NT2/D1 (cell line): Measurements from ENCODE around the gene UGT1A9.

Experiments
- DNase-seq: peaks from one replicate; pipeline ENCODE4 v3.0.0-alpha.2; 2011; ENCODE audit warnings: low read depth, low spot score
- H3K27me3 ChIP-seq: 2 replicates; pipeline ENCODE4 v1.6.0; 2011; ENCODE audit warnings: mild to moderate bottlenecking; ENCODE audit not compliant: insufficient read length, insufficient read depth
- H3K36me3 ChIP-seq: 2 replicates; pipeline ENCODE4 v1.6.1; 2011; ENCODE audit warnings: mild to moderate bottlenecking, low read length, mixed read lengths; ENCODE audit not compliant: insufficient read depth, insufficient read length
- H3K4me1 ChIP-seq: 2 replicates; pipeline ENCODE4 v1.5.1; 2011; ENCODE audit not compliant: insufficient read depth, insufficient read length
- H3K4me3 ChIP-seq: 2 replicates; pipeline ENCODE4 v1.5.1; 2011; ENCODE audit warnings: low read depth; ENCODE audit not compliant: insufficient read length
- H3K9ac ChIP-seq: 2 replicates; pipeline ENCODE4 v1.6.0; 2011; ENCODE audit warnings: low read depth; ENCODE audit not compliant: insufficient read length
- H3K9me3 ChIP-seq: 2 replicates; pipeline ENCODE4 v1.5.1; 2011; ENCODE audit warnings: mild to moderate bottlenecking, low read length; ENCODE audit not compliant: insufficient read depth
- SUZ12 ChIP-seq: IDR thresholded peaks from 2 replicates; pipeline ENCODE4 v1.6.1; 2011; ENCODE audit not compliant: insufficient read length, insufficient read depth; ENCODE audit errors: extremely low read depth
- YY1 ChIP-seq: IDR thresholded peaks from 2 replicates; pipeline ENCODE4 v1.6.1; 2011; ENCODE audit not compliant: insufficient read length, insufficient read depth
- ZNF274 ChIP-seq: IDR thresholded peaks from 2 replicates; pipeline ENCODE4 v1.6.1; 2011; ENCODE audit warnings: mild to moderate bottlenecking, low read depth, low read length

Gene UGT1A9

DNA sequence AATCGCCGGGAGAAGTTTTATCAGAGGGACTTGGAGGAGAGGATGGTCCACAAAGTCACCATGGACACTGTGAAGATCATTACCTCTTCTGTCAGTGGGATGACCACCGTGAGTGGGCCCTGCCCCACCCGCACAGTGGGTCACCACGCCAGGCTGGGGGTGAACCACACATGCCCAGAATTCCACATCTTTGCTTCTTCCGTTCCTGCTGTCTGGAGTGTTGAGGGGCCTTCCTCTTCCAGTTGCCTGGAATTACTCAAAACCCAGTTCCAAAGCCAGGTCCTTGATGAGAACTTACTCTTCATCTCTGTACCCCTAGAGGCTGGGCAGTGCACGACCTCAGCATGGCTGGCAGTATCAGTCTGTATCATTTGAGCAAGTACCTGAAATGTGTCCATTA, 128.5 kb downstream of the UGT1A9 start:
- DNase-seq = no peak
- Histone ChIP-seq H3K36me3 (no peaks in the 10 kb centered on the region), H3K4me1 (peaks cover 3% of the 10 kb centered on the region), H3K27me3 (peaks cover 4% of the 10 kb centered on the region), H3K9ac (no peak overlapping the region), H3K4me3 (no peak overlapping the region), H3K9me3 (no peaks in the 10 kb centered on the region)
- TF ChIP-seq ZNF274 = no peak
- no peak for TF ChIP-seq SUZ12
- TF ChIP-seq YY1 = no peak

- H3K36me3 ChIP-seq = no peaks in the 10 kb centered on the region
- no peaks in the 10 kb centered on the region; the same call in 1 of the 2 replicates for H3K9me3 ChIP-seq
- H3K4me1 ChIP-seq = peaks cover 3% of the 10 kb centered on the region
- TF ChIP-seq SUZ12 (no peak), YY1 (no peak)
- peaks cover 4% of the 10 kb centered on the region for H3K27me3 ChIP-seq
- no peak for DNase-seq
- no peak overlapping the region for H3K9ac ChIP-seq
- no peak overlapping the region for H3K4me3 ChIP-seq
These were observed 129.8 kb downstream of the UGT1A9 start for GRCh38 chr2:233801357-233802131.

DNA sequence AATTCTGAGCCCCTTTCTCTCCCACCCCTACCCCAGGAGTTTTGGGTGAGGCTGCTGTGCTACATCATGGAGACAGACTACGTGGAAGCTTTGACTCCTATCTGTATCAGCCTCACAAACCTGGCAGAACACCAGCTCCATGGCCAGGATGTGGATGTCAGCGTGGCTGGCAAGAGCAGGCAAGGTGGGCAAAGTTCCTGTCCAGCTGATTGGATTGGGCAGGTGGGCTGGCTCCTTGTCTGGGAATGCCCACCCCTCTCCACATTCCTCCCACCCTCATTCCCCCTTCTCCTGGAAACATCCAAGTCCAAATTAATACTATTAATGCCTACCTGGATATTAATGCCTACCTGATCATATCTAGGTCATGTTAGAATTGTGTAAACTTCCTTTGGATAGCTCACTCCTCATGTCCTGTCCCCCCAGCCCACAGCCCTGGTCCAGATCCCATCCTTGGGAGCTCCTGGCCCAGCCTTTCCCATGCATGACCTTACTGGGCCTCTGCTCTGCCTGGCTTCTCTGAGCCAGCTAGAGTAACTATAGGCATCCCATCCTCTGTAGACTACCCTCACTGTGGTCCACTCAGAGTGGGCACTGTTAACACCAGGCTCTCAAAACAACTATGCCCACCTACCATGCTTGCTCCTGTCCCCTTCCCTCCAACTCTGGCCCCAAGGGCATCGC, 130.6 kb downstream of the UGT1A9 start:
- no peak overlapping the region for H3K4me3 ChIP-seq
- peaks cover 4% of the 10 kb centered on the region for H3K27me3 ChIP-seq
- H3K4me1 ChIP-seq = peaks cover 3% of the 10 kb centered on the region
- no peaks in the 10 kb centered on the region; the same call in 1 of the 2 replicates for H3K9me3 ChIP-seq
- DNase-seq = no peak
- no peak for TF ChIP-seq SUZ12
- H3K36me3 ChIP-seq = no peaks in the 10 kb centered on the region
- no peak overlapping the region for H3K9ac ChIP-seq

- Histone ChIP-seq H3K4me3 (no peak overlapping the region), H3K27me3 (peaks cover 4% of the 10 kb centered on the region), H3K4me1 (peaks cover 3% of the 10 kb centered on the region), H3K9ac (no peak overlapping the region), H3K36me3 (no peaks in the 10 kb centered on the region), H3K9me3 (no peaks in the 10 kb centered on the region; the same call in 1 of the 2 replicates)
- no peak for DNase-seq
- no peak for TF ChIP-seq YY1
- TF ChIP-seq SUZ12 = no peak
These were observed 131.7 kb downstream of the UGT1A9 start for GRCh38 chr2:233803292-233803911.

DNA sequence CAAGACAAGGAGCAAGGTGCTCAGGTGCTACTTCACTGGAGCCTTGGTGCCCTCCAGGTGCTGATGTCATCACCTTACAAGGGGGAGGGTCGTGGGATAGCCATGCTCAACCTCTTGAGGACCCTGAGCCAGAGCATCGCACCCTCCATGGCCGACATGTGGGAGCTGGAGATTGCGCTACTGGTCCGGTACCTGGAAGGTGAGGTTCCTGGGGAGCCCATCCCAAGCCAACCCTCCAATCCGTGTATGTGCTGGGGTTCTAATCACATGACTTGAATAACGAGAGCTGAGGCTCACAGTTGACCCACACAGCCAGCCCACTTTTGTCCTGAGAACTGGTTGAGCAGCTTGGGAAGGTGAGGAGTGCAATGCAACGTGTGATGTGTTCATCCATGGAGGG, 132.3 kb downstream of the UGT1A9 start:
- H3K36me3 ChIP-seq = no peaks in the 10 kb centered on the region
- DNase-seq = no peak
- TF ChIP-seq SUZ12 (no peak), ZNF274 (no peak)
- H3K9ac ChIP-seq = no peak overlapping the region
- H3K27me3 ChIP-seq = peaks cover 4% of the 10 kb centered on the region
- H3K4me1 ChIP-seq = peaks cover 3% of the 10 kb centered on the region
- no peak overlapping the region for H3K4me3 ChIP-seq
- no peaks in the 10 kb centered on the region; the same call in 1 of the 2 replicates for H3K9me3 ChIP-seq

DNA sequence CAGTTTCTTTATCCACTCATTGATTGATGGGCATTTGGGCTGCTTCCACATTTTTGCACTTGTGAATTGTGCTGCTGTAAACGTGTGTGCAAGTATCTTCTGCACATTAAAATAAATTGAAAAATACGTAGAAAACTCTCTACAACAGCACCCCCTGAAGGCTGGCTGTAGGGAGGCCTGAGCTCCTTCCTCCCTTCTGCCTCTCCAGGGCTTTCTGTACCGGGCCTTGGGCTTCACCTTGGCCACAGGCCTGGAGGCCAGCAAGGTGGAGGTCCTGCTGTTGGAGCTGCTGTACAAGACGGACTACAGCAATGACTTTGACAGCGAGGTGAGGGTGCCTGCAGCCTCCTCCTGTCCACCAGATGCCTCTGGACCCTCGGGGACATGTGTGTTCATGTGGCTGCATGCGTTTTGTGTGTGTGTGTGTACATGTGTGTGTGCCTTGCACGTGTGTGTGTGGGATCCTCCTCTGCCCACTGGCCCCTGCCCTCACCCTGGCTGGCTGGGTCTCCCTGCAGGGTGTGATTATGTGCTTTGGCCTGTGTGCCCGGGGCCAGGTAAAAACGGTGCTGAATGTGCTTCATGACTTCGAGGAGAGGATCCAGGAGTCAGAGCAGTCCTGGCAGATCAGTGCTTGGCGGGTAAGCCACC, 135.6 kb downstream of the UGT1A9 start:
- H3K27me3 ChIP-seq = peaks cover 4% of the 10 kb centered on the region
- no peaks in the 10 kb centered on the region for H3K36me3 ChIP-seq
- H3K4me3 ChIP-seq = no peak overlapping the region
- no peak for TF ChIP-seq SUZ12
- no peak for TF ChIP-seq YY1
- TF ChIP-seq ZNF274 = no peak
- no peaks in the 10 kb centered on the region; the same call in 1 of the 2 replicates for H3K9me3 ChIP-seq
- H3K4me1 ChIP-seq = no peaks in the 10 kb centered on the region
- H3K9ac ChIP-seq = no peak overlapping the region
- no peak for DNase-seq

- no peaks in the 10 kb centered on the region for H3K36me3 ChIP-seq
- TF ChIP-seq SUZ12 (no peak), YY1 (no peak), ZNF274 (no peak)
- H3K4me3 ChIP-seq = no peak overlapping the region
- H3K9me3 ChIP-seq = no peaks in the 10 kb centered on the region; the same call in 1 of the 2 replicates
- DNase-seq = no peak
- H3K4me1 ChIP-seq = no peaks in the 10 kb centered on the region
- H3K9ac ChIP-seq = no peak overlapping the region
- peaks cover 4% of the 10 kb centered on the region for H3K27me3 ChIP-seq
These were observed 136.6 kb downstream of the UGT1A9 start for GRCh38 chr2:233807966-233808935.
